GM19455 (cell line): ENCODE results near the gene PIP5K1A.
"Not testable (repeated sequence)": the region's sequence is repeated elsewhere in the genome, so short reads cannot be mapped to it uniquely, and the experiment has no call there.

Source experiments
- ATAC-seq: cut with Tn5 transposase; IDR thresholded peaks from one replicate; pipeline ENCODE4 v1.9.1; 2021; ENCODE audit not compliant: unreplicated experiment

PIP5K1A gene

DNA sequence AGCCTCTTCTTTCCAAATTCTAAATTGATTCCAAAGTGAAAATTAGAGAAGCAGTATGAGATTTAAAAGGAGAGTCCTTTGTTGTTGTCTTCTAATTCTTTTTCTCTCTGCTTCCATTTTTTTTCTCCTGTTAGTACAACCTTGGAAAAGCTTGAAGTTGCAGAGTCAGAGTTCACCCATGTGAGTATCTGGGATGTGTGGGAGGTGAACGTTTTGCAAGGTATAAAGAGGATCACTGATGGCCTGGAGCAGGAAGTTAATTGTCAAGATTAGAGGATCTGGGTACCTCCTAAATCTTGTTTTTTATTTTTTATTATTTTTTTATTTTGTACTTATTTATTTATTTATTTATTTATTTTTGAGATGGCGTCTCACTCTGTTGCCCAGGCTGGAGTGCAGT is 48.4 kb downstream of the PIP5K1A start:
- ATAC-seq: no peak

GRCh38 chr1:151251656-151252470 is 53.5 kb downstream of the PIP5K1A start:
- ATAC-seq: no peak

DNA sequence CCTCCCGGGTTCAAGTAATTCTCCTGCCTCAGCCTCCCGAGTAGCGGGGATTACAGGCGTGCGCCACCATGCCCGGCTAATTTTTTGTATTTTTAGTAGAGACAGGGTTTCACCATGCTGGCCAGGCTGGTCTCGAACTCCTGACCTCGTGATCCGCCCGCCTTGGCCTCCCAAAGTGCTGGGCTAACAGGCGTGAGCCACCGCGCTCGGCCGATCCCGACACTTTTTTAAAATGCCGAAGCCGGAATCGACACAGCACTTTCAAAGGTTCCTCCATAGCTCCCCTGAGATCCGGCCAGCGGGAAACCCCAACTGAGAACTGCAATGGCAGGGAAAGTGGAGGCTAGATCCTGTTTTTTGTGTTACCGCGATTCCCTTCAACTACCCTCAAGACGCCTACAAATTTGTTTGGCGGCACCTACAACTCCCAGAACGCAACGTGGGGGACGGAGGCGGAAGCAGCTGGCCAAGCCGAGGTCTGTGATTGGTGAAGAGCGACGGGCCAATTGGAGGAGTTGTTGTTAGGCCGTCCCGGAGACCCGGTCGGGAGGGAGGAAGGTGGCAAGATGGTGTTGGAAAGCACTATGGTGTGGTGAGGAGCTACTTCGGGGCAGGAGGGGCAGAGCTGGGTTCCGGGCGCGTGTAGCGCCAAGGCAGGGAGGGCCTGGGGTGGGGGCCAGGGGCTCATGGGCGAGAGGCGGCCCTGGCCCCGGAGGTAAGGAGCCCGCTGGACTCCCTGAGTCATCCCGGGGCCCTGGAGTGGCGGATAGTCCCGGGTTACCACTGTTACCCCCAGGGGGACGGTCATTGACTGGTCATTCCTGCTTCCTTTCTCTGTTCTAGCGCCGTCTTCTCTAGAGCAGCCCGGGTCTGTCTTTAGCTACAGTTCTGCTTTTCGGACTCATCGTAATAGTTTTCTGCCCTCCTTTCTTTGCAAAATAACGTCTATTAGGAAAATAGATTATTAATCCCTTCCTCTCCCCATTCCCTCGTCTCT is 56.2 kb downstream of the PIP5K1A start, which contains the start of gene PSMD4:
PSMD4 (plus strand) TSS at position 518 of the 997 bp plus-strand sequence; CDS start at position 567, 49 bp downstream.
- peak; percentile 91 for ATAC-seq

- no peak for ATAC-seq
These were observed 57.0 kb downstream of the PIP5K1A start for GRCh38 chr1:151255381-151255780.

DNA sequence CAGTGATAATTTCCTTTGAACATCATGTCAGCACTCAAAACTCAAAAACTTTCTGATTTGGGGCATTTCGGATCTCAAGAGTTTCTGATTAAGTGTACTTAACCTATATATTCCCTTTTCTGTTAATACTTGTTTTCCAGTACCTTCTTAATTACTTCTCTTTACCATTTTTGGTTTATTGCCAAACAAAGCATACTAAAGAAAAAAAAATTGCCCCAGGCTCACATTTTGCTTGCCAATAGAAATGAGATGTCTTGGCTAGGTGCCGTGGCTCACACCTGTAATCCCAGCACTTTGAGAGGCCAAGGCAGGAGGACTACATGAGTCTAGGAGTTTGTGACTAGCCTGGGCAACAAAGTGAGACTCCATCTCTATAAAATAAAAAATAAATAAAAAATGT is 61.0 kb downstream of the PIP5K1A start:
- no peak for ATAC-seq

GRCh38 chr1:151265446-151266236 is 67.3 kb downstream of the PIP5K1A start:
- no peak for ATAC-seq

DNA sequence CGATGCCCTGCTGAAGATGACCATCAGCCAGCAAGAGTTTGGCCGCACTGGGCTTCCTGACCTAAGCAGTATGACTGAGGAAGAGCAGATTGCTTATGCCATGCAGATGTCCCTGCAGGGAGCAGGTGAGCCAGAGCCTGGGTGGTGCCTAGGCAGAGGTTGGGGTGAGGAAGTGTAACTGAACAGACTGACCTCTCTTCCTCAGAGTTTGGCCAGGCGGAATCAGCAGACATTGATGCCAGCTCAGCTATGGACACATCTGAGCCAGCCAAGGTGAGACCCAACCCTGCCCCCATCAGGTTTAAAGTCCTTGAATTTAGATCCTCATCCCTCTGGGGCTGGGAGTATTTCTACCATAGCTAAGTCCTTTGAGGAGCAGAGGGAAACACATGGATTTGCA is 68.0 kb downstream of the PIP5K1A start:
- ATAC-seq: no peak

GRCh38 chr1:151266821-151267220 is 68.5 kb downstream of the PIP5K1A start:
- ATAC-seq: no peak

GRCh38 chr1:151267760-151268159 is 69.4 kb downstream of the PIP5K1A start:
- no peak for ATAC-seq

DNA sequence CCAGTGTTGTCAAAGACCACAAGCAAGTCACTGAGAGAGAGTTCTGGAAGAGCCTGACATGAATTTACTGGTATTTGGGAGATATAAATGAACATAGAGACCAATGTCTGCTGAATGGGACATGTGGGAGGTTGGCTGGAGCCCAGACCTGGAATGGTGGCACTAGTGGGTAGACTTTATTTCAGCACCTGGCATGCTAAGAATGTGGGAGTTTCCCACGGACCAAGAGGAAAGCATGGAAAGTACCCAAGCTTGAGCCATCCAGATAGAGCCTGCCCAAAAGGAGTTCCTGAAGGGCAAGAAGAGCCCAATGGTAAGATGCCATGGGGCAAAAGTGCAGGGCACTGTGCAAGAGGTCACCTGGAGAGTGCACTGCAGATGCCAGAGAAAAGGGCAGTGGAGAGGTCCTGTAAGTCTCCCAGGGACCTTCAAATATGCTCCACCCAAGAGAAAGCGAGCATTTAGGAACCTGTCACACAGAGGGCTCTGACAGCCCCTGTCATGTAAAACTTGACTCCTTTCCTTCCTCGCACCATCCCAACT is 75.6 kb downstream of the PIP5K1A start:
- no peak for ATAC-seq

GRCh38 chr1:151275341-151275740 is 77.0 kb downstream of the PIP5K1A start:
- not testable (repeated sequence) for ATAC-seq

- no peak for ATAC-seq
These were observed 78.9 kb downstream of the PIP5K1A start for GRCh38 chr1:151277249-151277648.

GRCh38 chr1:151281225-151281968 is 83.0 kb downstream of the PIP5K1A start:
- ATAC-seq: peak; percentile 31

DNA sequence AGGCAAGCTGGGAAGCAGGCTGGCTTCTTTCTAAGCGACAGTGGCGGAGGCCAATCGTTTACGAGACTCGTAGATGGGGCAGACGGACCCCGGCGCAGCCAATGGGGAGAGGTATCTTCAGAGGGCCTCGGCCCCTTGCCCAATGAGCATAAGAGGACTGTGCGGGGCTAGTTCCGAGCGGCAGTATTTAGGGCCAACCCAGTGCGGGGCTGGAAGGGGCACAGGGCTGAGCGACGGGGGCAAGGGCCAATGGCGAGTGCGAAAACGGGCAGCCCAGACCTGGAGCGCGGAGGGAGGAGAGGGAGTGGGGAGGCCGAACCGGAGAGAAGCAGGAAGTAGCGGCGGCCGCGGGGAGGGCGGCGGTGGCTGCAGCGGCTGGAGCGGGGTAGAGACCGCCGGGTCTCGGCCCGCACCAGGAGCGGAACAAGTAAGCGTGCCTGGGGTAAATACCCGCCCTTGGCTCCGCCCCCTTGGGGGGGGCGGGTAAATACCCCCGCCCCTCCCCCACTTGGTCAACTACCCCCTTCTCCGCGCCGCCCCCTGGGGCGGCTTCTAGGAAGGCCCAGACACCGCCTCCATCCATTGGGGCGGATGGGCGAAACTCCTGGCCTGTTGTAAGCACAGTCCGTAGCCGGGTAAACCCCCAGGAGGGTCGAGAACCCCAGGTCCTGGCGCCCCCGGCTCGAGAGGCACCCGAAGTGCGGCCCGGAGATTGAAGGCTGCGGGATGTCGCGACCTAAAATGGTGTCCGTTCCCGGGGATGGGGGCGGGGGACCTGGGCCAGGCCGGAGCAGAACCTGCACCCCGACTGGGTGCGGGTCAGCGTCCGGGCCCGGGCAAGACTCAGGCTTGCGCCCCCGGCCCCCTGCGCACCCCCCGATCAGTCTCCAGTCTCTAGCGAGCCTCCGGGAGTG is 83.9 kb downstream of the PIP5K1A start, which contains the start of gene ZNF687:
ZNF687 (plus strand) TSS at position 331 of the 914 bp plus-strand sequence. CDS start 3,993 bp downstream, outside the sequence.
- peak; percentile 90 for ATAC-seq

DNA sequence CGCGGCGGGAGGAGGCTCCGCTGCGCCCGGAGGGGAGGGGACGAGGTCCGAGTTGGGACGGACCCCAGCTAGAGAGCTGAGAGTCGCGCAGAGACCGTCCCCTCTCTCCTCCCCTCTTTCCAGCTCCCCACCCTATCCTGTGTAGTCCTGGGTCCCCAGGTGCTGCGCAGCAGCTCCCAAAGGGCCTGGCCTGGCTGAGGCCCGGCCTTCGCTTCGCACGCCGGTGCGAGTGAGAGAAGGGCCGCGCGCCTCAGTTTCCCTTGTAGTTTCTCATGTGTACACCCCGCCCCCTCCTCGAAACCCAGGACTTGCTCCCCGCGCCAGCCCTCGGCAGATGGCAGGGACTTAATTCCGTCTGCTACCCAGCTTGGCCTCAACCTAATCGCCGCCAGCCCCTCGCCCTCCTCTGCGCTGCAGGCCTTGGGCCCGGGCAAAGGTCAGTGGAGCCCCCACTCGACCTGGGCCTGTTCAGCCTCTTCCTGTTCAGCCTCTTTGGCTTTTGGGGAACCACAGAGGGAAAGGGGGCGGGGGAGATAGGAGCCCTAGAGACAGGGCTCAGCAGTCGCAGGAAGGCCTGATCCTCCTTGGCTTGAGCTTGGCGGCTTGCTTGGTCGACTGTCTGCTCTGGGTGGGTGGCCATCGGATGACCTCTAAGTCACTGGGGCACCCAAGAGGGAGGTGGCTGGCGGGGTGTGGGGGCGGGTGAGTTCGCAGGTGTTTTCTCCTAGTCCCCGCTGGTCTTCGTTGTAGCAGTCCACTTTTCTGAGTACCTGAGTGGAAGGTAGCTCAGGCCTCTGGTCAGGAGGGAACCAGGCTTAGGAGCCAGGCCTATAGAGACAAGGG is 84.8 kb downstream of the PIP5K1A start:
- ATAC-seq: no peak

GRCh38 chr1:151284013-151284577 is 85.7 kb downstream of the PIP5K1A start:
- no peak for ATAC-seq

DNA sequence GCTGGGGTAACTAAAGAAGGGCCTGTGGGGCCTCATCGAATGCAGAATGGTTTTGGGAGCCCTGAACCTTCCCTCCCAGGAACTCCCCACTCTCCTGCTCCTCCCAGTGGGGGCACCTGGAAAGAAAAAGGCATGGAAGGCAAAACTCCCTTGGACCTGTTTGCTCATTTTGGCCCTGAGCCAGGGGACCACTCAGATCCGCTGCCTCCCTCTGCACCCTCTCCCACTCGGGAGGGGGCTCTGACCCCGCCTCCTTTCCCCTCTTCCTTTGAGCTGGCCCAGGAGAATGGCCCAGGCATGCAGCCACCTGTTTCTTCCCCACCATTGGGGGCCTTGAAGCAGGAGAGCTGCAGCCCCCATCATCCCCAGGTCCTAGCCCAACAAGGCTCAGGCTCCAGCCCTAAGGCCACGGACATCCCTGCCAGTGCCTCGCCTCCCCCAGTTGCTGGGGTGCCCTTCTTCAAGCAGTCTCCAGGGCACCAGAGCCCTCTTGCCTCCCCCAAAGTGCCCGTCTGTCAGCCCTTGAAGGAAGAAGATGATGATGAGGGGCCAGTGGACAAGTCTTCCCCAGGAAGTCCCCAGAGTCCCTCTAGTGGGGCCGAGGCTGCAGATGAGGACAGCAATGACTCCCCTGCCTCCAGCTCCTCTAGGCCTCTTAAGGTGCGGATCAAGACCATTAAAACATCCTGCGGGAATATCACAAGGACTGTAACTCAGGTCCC is 88.4 kb downstream of the PIP5K1A start:
- ATAC-seq: no peak
